Gastroesophageal sphincter (tissue), 3 donors: ENCODE measurements around the gene RASL12.

Source experiments
- EP300 ChIP-seq: sonication (generic); formaldehyde crosslinking; IDR thresholded peaks from one replicate; pipeline ENCODE4 v1.6.1; 2017; ENCODE audit warnings: antibody characterized with exemption, mild to moderate bottlenecking
- POLR2A ChIP-seq, 2 donors: fragments of 450-650 bp; IDR thresholded peaks; one replicate each; pipeline ENCODE4 v1.6.1; 2017; ENCODE audit warnings: antibody characterized with exemption in 2 of 2, mild to moderate bottlenecking in 2 of 2, moderate library complexity in 1 of 2
- POLR2AphosphoS5 ChIP-seq: sonication (generic); formaldehyde crosslinking; IDR thresholded peaks from one replicate; pipeline ENCODE4 v1.6.1; 2017; ENCODE audit warnings: antibody characterized with exemption
- TF ChIP-seq, protein P1 (sequence below), 4 experiments: fragments of 200-600 bp in 2 of 4; fragments of 450-650 bp in 2 of 4; sonication (generic) in 1 of 4; IDR thresholded peaks; one replicate each; pipeline ENCODE4 v1.5.1; 2017 to 2019; ENCODE audit warnings: antibody characterized with exemption in 4 of 4, mild to moderate bottlenecking in 2 of 4, moderate library complexity in 2 of 4

DNA sequence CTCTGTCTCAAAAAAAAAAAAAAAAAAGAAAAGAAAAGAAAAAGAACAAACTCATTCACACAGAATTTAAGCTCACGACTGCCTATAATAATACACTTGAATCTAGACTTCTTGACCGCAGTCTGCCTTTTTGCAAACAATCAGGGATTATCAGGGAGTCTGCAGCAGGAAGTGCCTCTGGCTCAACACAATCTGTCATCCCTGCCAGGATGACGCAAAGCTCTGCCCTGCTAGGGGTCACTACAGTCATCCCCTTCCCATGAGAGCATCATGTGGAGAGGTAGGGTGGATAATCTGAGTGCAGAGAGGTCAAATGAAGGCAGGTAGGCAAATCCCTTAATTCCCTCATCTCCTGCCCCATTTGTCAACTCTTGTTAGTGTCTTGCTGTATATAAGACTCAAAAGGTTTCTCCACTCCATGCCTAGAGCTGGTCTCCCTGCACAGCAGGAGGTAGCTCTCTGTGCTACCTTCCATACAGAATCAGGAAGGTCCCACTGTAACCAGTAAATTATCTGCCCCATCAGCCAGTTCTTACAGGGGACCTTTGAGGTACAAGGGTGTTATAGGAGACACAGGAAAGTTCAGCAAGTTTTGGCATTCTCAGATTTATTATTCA lies 43.0 kb upstream of the RASL12 start:
- no peak for TF ChIP-seq POLR2AphosphoS5
- TF ChIP-seq, protein P1, sequence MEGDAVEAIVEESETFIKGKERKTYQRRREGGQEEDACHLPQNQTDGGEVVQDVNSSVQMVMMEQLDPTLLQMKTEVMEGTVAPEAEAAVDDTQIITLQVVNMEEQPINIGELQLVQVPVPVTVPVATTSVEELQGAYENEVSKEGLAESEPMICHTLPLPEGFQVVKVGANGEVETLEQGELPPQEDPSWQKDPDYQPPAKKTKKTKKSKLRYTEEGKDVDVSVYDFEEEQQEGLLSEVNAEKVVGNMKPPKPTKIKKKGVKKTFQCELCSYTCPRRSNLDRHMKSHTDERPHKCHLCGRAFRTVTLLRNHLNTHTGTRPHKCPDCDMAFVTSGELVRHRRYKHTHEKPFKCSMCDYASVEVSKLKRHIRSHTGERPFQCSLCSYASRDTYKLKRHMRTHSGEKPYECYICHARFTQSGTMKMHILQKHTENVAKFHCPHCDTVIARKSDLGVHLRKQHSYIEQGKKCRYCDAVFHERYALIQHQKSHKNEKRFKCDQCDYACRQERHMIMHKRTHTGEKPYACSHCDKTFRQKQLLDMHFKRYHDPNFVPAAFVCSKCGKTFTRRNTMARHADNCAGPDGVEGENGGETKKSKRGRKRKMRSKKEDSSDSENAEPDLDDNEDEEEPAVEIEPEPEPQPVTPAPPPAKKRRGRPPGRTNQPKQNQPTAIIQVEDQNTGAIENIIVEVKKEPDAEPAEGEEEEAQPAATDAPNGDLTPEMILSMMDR (IDR thresholded peaks at IDR 0.05), result no peak
- TF ChIP-seq POLR2A (IDR thresholded peaks at IDR 0.05), result no peak
- no peak for TF ChIP-seq EP300
